SK-N-SH treated with all-trans-retinoic acid at 6 μM for 48 hours (cell line): ENCODE measurements around the gene ARHGAP28.

Experiments used
- ATAC-seq: fragments of 200-7000 bp; cut with Tn5 transposase; 3 replicates; pipeline ENCODE4 v1.9.1; 2020; ENCODE audit warnings: mild to moderate bottlenecking, moderate library complexity
- BACH2 ChIP-seq: fragments of 250-450 bp; sonication (Bioruptor Pico); IDR thresholded peaks from 2 replicates; pipeline ENCODE4 v1.9.0; 2021; ENCODE audit warnings: mild to moderate bottlenecking, borderline replicate concordance
- CSRNP3 ChIP-seq: fragments of 250-450 bp; sonication (Bioruptor Pico); IDR thresholded peaks from 2 replicates; pipeline ENCODE4 v1.5.1; 2021; ENCODE audit warnings: mild to moderate bottlenecking, moderate library complexity
- ESRRG ChIP-seq: fragments of 250-450 bp; sonication (Bioruptor Pico); IDR thresholded peaks from 2 replicates; pipeline ENCODE4 v1.6.1; 2021; ENCODE audit warnings: mild to moderate bottlenecking
- ISL1 ChIP-seq: fragments of 250-450 bp; sonication (Bioruptor Pico); IDR thresholded peaks from 2 replicates; pipeline ENCODE4 v2.1.2; 2022; ENCODE audit warnings: mild to moderate bottlenecking, moderate library complexity
- OSR1 ChIP-seq: fragments of 250-450 bp; sonication (Bioruptor Pico); IDR thresholded peaks from 2 replicates; pipeline ENCODE4 v1.8.0; 2022; ENCODE audit warnings: moderate library complexity, mild to moderate bottlenecking, inconsistent platforms
- POU6F1 ChIP-seq: fragments of 250-450 bp; sonication (Bioruptor Pico); IDR thresholded peaks from 2 replicates; pipeline ENCODE4 v1.8.0; 2021; ENCODE audit warnings: low read depth, mild to moderate bottlenecking, moderate library complexity, borderline replicate concordance
- PPARA ChIP-seq: fragments of 250-450 bp; sonication (Bioruptor Pico); IDR thresholded peaks from 2 replicates; pipeline ENCODE4 v1.5.0; 2020; ENCODE audit warnings: mild to moderate bottlenecking, borderline replicate concordance
- RARB ChIP-seq: fragments of 250-450 bp; sonication (Bioruptor Pico); IDR thresholded peaks from 2 replicates; pipeline ENCODE4 v1.8.0; 2021; ENCODE audit warnings: mild to moderate bottlenecking, moderate library complexity
- SNAI2 ChIP-seq: fragments of 250-450 bp; sonication (Bioruptor Pico); IDR thresholded peaks from 2 replicates; pipeline ENCODE4 v1.5.0; 2020; ENCODE audit warnings: mild to moderate bottlenecking, moderate library complexity
- TCF4 ChIP-seq: fragments of 250-450 bp; sonication (Bioruptor Pico); IDR thresholded peaks from 2 replicates; pipeline ENCODE4 v1.8.0; 2021; ENCODE audit warnings: mild to moderate bottlenecking, moderate library complexity, borderline replicate concordance
- TOX ChIP-seq: fragments of 250-450 bp; sonication (Bioruptor Pico); IDR thresholded peaks from 2 replicates; pipeline ENCODE4 v1.8.0; 2021; ENCODE audit warnings: mild to moderate bottlenecking, moderate library complexity, borderline replicate concordance
- TSHZ2 ChIP-seq: fragments of 250-450 bp; sonication (Bioruptor Pico); IDR thresholded peaks from 2 replicates; pipeline ENCODE4 v1.5.0; 2020; ENCODE audit warnings: mild to moderate bottlenecking, moderate library complexity
- ZC3H10 ChIP-seq: fragments of 250-450 bp; sonication (Bioruptor Pico); IDR thresholded peaks from 2 replicates; pipeline ENCODE4 v1.5.1; 2021; ENCODE audit warnings: mild to moderate bottlenecking, moderate library complexity
- ZFP3 ChIP-seq: fragments of 250-450 bp; sonication (Bioruptor Pico); IDR thresholded peaks from 2 replicates; pipeline ENCODE4 v1.5.0; 2020; ENCODE audit warnings: mild to moderate bottlenecking, moderate library complexity
- ZFP30 ChIP-seq: fragments of 450-650 bp; formaldehyde crosslinking; IDR thresholded peaks from 2 replicates; pipeline ENCODE4 v1.5.0; 2022; ENCODE audit warnings: mild to moderate bottlenecking, moderate library complexity
- ZNF565 ChIP-seq: fragments of 450-650 bp; formaldehyde crosslinking; conservative IDR thresholded peaks from 2 replicates; pipeline ENCODE4 v1.5.0; 2020; ENCODE audit warnings: low read depth, mild to moderate bottlenecking, moderate library complexity
- ZNF8 ChIP-seq: fragments of 450-650 bp; formaldehyde crosslinking; IDR thresholded peaks from 2 replicates; pipeline ENCODE4 v1.5.0; 2020; ENCODE audit warnings: mild to moderate bottlenecking, moderate library complexity
- TF ChIP-seq, protein P1 (sequence below): fragments of 250-450 bp; sonication (Bioruptor Pico); IDR thresholded peaks from 2 replicates; pipeline ENCODE4 v1.5.1; 2020; ENCODE audit warnings: low read depth, mild to moderate bottlenecking, moderate library complexity
- TF ChIP-seq, protein P2 (sequence below): fragments of 250-450 bp; sonication (Bioruptor Pico); IDR thresholded peaks from 2 replicates; pipeline ENCODE4 v1.8.0; 2020; ENCODE audit warnings: mild to moderate bottlenecking, moderate library complexity, borderline replicate concordance

Gene ARHGAP28

DNA sequence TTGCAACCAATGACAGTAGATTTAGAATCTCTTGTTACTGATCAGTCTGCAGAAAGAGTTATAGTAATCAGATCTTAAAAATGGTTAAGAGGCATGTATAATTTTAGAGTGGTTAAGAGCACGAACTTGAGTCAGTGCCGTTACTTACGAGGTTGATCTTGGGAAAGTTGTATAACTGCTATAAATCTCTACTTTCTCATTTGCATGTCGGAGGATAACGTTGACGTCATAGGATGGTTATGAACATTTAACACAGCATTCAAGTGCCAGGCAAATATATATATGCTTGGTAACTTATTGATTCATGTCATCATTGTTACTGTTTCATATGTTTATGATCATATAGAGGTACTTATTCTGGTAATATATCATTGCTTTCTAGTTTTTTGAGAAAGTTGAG is 146.2 kb downstream of the ARHGAP28 start:
- no peak for ATAC-seq
- TF ChIP-seq ESRRG (CRISPR knock-in tag) (no peak), OSR1 (CRISPR knock-in tag) (no peak), ZC3H10 (CRISPR knock-in tag) (no peak), POU6F1 (CRISPR knock-in tag) (no peak), RARB (CRISPR knock-in tag) (no peak), ISL1 (CRISPR knock-in tag) (no peak), PPARA (no peak), ZNF8 (CRISPR knock-in tag) (no peak), SNAI2 (CRISPR knock-in tag) (no peak), TOX (no peak), TSHZ2 (no peak), CSRNP3 (CRISPR knock-in tag) (no peak), TCF4 (CRISPR knock-in tag) (no peak), ZFP30 (CRISPR knock-in tag) (no peak), ZNF565 (CRISPR knock-in tag) (no peak), BACH2 (no peak), ZFP3 (CRISPR knock-in tag) (no peak)
- TF ChIP-seq, protein P1, sequence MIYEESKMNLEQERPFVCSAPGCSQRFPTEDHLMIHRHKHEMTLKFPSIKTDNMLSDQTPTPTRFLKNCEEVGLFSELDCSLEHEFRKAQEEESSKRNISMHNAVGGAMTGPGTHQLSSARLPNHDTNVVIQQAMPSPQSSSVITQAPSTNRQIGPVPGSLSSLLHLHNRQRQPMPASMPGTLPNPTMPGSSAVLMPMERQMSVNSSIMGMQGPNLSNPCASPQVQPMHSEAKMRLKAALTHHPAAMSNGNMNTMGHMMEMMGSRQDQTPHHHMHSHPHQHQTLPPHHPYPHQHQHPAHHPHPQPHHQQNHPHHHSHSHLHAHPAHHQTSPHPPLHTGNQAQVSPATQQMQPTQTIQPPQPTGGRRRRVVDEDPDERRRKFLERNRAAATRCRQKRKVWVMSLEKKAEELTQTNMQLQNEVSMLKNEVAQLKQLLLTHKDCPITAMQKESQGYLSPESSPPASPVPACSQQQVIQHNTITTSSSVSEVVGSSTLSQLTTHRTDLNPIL (CRISPR knock-in tag), result no peak
- TF ChIP-seq, protein P2, sequence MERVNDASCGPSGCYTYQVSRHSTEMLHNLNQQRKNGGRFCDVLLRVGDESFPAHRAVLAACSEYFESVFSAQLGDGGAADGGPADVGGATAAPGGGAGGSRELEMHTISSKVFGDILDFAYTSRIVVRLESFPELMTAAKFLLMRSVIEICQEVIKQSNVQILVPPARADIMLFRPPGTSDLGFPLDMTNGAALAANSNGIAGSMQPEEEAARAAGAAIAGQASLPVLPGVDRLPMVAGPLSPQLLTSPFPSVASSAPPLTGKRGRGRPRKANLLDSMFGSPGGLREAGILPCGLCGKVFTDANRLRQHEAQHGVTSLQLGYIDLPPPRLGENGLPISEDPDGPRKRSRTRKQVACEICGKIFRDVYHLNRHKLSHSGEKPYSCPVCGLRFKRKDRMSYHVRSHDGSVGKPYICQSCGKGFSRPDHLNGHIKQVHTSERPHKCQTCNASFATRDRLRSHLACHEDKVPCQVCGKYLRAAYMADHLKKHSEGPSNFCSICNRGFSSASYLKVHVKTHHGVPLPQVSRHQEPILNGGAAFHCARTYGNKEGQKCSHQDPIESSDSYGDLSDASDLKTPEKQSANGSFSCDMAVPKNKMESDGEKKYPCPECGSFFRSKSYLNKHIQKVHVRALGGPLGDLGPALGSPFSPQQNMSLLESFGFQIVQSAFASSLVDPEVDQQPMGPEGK (CRISPR knock-in tag), result no peak

DNA sequence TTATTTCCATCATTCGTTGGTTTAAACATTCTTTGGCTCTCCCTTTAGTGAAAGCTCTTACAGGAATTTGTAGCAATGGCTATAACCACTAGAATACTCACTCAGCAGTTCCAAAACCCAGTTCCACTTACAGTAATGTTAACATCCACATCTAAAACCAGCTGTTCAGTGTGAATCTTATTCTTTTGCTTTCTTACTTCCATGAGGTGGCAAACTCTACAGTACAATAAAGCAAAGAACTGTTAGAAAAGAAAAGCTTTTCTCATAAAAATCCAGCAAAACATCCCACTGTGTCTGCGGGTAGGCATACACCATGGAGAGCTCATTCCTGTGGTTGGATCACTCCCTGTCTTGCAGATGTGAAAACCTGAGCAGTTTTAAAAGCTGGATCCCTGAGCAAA is 147.1 kb downstream of the ARHGAP28 start:
- ATAC-seq, result no peak
- TF ChIP-seq BACH2, result no peak
- TF ChIP-seq TSHZ2, result no peak
- TF ChIP-seq TOX, result no peak
- no peak for TF ChIP-seq ISL1 (CRISPR knock-in tag)
- TF ChIP-seq ZFP3 (CRISPR knock-in tag), result no peak
- no peak for TF ChIP-seq TCF4 (CRISPR knock-in tag)
- no peak for TF ChIP-seq RARB (CRISPR knock-in tag)
- TF ChIP-seq SNAI2 (CRISPR knock-in tag), result no peak
- TF ChIP-seq POU6F1 (CRISPR knock-in tag), result no peak
- TF ChIP-seq ESRRG (CRISPR knock-in tag), result no peak
